Suprapubic skin (tissue), 3 donors: ENCODE data around the gene OR5K3.

Experiments used
- POLR2A ChIP-seq, 2 donors: fragments of 450-650 bp; IDR thresholded peaks; one replicate each; pipeline ENCODE4 v1.6.1; 2017; ENCODE audit warnings: antibody characterized with exemption in 2 of 2, mild to moderate bottlenecking in 2 of 2, moderate library complexity in 2 of 2
- TF ChIP-seq, protein P1 (sequence below), 2 donors: fragments of 200-600 bp in 1 of 2; fragments of 450-650 bp in 1 of 2; sonication (generic) in 1 of 2; IDR thresholded peaks; one replicate each; pipeline ENCODE4 v1.5.1; 2016 to 2019; ENCODE audit warnings: antibody characterized with exemption in 2 of 2, mild to moderate bottlenecking in 1 of 2, moderate library complexity in 1 of 2

DNA sequence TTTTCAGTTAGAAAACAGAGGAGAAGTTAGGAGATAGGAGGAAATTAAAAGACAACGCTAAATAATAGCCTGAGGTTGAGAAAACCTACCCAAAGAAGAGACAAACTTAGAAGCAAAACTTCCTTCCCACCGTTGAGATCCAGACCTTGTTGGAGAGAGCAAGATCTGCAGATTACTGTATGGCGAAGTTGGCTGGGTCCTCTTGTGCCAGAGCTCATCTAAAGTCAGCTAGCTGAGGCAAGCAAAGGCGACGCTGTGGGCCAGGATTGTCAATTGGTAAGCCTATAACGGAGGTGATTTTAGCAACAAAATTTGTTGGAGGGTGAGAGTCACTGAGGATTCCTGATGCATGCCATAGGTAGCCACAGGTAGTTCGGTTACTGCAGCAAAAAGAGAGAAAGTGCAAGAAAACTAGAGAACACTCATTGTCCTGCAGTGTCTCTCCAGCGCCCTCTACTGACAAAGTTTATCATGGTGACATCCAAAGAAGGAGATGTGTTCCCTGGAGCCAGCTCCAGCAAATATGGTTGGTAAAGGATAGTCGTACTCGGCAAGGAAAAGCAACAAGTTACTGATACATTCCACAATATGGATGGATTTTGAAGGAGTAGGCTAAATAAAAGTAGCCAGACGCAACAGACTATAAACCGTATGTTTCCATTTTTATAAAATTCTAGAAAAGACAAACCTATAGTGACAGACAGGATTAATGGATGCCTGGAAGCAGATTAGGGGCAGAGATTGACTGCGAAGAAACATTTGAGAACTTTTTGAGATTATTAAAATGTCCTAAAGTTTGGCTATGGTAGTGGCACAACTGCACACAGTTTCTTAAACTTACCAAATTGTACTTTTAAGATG lies 46.6 kb upstream of the OR5K3 start:
- no peak for TF ChIP-seq POLR2A (IDR thresholded peaks at IDR 0.05)
- TF ChIP-seq, protein P1, sequence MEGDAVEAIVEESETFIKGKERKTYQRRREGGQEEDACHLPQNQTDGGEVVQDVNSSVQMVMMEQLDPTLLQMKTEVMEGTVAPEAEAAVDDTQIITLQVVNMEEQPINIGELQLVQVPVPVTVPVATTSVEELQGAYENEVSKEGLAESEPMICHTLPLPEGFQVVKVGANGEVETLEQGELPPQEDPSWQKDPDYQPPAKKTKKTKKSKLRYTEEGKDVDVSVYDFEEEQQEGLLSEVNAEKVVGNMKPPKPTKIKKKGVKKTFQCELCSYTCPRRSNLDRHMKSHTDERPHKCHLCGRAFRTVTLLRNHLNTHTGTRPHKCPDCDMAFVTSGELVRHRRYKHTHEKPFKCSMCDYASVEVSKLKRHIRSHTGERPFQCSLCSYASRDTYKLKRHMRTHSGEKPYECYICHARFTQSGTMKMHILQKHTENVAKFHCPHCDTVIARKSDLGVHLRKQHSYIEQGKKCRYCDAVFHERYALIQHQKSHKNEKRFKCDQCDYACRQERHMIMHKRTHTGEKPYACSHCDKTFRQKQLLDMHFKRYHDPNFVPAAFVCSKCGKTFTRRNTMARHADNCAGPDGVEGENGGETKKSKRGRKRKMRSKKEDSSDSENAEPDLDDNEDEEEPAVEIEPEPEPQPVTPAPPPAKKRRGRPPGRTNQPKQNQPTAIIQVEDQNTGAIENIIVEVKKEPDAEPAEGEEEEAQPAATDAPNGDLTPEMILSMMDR (IDR thresholded peaks at IDR 0.05) = peak in 1 of 2 donors; percentile 29
